Measurements from ENCODE around the gene CGNL1.

Gene CGNL1, protein sequence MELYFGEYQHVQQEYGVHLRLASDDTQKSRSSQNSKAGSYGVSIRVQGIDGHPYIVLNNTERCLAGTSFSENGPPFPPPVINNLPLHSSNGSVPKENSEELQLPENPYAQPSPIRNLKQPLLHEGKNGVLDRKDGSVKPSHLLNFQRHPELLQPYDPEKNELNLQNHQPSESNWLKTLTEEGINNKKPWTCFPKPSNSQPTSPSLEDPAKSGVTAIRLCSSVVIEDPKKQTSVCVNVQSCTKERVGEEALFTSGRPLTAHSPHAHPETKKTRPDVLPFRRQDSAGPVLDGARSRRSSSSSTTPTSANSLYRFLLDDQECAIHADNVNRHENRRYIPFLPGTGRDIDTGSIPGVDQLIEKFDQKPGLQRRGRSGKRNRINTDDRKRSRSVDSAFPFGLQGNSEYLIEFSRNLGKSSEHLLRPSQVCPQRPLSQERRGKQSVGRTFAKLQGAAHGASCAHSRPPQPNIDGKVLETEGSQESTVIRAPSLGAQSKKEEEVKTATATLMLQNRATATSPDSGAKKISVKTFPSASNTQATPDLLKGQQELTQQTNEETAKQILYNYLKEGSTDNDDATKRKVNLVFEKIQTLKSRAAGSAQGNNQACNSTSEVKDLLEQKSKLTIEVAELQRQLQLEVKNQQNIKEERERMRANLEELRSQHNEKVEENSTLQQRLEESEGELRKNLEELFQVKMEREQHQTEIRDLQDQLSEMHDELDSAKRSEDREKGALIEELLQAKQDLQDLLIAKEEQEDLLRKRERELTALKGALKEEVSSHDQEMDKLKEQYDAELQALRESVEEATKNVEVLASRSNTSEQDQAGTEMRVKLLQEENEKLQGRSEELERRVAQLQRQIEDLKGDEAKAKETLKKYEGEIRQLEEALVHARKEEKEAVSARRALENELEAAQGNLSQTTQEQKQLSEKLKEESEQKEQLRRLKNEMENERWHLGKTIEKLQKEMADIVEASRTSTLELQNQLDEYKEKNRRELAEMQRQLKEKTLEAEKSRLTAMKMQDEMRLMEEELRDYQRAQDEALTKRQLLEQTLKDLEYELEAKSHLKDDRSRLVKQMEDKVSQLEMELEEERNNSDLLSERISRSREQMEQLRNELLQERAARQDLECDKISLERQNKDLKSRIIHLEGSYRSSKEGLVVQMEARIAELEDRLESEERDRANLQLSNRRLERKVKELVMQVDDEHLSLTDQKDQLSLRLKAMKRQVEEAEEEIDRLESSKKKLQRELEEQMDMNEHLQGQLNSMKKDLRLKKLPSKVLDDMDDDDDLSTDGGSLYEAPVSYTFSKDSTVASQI

DNA sequence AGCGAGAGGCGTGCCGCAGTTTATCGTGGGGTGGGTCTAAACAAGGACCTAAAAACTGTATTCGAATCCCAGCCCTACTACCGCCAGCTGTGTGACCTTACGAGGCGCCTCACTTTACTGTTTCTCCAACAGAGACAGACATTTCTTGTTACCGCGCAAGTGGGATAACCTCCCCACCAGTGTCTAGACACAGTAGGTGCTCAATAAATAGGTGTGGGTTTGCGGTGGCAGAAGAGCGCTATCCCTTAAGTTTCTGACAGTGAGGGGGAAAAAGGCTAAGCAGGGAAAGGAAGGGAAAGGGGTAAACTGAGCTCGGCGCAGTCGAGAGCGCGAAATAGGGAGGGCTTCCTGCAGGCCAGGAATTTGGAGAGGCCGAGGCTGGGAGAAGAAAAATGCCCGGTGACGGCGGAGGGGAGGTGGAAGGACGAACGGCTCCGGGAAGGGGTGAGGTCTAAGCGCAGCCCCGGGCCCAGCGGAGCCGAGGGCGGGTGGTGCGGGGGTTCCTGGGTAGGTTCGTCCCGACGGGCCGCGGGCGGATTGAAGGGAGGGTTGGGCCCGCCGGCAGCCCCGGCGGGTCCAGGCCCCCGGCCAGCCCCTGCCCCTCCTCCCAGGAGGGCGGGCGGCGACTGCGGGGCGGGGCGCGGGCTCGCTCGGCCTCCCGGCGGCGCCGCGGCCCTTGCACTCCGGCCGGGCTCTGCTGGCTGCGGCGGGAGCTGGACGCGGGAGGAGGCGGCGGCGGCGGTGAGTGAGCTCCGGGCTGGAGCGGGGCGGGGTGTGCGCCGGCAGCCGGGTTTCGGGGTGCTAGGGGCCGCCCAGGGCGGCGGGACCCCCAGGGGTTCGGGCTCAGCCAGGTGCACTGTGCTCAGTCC lies at the start of gene CGNL1:
Gene CGNL1 (plus strand): TSS at position 679 of the 869 bp plus-strand sequence. CDS start 61,495 bp downstream, outside the sequence.
- DNase-seq, result no peak

DNA sequence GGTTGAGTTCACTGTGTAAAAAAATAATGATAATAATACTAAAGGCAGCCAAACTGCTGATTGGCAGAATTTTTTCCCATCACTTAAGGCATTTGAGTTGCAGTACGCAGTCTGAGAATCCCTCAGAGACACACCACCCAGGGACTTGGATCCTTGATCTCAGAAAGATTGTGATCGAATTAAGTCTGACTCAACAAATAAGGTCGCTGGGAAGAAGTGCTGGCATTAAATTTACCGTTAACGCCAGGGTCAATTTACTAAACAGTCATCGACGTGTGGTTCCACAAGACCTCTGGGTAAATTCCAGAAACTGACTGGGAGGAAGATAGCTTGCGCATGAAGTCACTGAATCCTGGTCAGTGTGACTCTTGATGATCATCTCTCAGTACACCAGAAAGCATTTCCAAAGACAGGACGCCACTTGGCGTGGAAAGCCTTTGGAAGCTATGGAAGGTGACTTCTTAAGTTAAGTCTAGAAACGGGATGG lies 48.3 kb upstream of the CGNL1 start:
- DNase-seq, result no peak

DNA sequence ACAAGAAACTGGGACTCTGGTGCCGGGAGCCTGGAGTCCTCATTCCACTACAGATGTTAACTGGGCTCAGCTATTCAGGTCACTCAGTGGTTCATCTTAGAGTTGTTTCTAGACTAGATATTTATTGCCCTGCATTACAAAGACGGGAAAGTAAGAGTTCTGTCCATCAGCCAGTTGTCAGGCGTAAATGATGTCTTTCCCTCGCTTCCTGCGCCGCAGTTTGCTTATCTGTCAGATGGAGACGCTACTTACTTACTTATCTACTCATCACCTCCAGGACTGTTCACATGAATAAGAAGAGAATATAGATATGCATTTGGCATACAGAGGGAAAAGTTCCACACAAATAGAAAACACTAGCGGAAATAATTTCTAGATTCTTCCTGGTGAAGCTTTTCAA lies 47.8 kb upstream of the CGNL1 start:
- DNase-seq, result no peak

DNA sequence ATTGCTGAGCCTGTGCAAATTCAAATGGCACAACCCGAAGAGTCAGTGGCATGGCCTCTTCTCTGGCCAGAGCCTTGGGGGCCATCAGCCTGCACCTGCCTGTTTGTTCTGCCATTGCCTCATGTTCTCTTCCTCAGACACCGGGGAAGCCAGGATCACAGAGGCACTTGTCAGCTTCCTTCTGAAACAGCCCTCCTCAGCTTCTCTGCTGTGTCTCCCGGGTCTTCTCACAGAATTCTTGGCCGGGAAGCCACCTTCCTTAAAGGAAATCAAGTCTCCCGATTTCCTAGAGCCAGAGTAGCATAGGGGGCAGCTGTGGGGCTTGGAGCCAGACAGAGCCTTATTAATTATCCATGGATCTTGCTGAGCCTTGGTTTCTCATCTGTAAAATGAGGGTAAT lies 47.4 kb upstream of the CGNL1 start:
- DNase-seq, result no peak

DNA sequence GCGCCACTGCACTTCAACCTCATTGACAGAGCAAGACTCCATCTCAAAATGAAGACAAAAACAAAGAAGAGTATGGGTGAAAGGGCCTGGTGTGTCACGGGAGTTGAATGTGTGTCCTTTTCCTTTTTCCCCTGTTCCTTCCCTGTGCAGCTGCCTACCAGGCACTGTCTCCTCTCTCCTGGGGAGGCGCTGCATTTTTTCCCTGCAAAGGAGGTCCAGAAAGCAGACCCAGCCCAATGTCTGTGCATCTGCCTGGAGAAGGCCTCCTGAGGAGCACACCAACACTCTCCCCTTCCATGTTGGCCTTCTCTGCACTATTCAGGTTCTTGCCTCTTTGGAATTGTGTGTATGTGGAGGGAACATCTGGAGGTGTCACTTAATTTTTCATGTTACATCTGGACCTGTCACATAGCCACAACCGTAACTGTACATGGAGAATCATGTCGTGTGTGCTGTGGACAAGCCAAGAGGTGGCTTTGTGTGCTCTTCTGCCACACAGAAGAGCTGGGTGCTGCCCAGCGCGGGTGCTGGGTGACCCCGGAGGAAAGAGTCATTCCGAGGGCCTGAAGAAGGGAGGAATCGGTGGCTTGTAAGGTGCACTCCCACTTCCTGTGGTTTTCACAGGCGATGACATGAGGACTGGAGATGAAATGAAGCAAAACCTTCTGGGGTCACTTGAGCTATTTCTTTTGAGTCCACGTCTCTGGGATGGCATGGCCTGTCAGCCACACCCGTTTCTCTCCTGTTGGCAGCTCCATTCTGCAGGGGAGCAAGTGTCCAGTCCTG lies 46.5 kb upstream of the CGNL1 start:
- no peak for DNase-seq

DNA sequence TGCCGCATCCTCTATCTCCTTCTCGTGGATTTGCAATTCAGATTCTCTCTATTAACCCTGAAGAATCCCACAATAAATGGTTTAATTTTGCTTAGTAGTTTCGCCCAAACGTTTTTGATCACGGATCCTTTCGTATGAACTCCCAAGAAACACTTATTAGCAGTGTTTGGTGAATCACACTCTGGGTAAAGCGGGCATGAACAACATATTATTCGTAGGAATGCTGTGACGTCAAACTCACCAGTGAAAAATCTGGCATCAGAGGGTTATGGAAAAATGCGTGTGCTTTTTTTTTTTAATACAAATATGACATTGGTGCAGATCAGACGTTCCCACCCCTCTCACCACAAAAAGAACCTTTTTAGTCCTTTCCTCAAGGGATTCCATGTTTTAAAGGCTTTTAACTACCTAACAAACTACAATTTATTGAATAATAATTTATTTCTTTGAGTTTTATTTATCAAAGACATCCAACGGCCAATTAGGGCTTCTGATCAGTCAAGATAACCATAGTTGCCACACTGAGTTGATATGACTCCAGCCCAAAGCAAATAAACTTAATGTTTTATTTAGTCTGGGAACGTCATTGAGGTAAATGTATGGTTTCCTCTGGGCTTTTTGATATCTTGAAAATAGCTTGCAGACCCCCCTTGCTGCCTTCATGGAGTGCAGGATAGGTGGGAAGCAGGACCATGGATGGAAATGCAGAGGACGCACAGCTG lies 45.5 kb upstream of the CGNL1 start:
- DNase-seq, result no peak

DNA sequence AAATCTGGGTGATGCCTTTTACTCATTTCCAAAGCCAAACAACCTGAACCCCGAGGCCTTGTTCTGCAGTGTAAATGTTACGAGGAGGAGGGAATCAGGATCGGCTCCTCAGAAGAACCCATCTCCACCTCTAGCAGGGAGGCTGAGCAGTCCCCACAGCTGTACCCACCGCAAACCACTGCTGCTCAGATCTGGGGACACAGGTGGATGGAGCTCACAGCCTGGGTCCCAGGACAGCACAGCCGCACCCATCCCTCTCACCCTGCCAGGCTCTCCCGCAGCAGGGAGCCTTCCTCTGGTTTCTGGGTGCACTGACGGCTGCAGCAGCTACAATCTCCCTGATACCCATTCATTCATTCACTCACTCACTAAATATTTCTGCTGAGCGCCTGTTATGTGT lies 44.0 kb upstream of the CGNL1 start:
- DNase-seq, result no peak

DNA sequence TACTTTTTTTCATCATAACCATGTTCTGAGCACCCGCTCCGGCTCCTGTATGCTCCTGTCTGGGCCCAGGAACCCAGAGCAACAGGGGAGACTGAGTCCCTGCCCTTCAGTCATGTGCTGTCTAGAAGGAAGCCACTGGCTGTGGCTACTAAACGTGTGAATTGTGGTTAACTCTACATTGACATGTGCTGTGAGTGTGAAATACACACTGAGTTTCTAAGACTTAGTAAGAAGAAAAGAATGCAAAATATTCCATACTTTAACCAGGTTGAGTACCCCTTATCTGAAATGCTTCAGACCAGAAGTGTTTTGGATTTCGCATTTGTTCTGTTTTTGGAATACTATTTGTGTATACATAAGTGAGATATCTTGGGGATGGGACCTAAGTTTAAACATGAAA lies 42.8 kb upstream of the CGNL1 start:
- DNase-seq, result no peak

DNA sequence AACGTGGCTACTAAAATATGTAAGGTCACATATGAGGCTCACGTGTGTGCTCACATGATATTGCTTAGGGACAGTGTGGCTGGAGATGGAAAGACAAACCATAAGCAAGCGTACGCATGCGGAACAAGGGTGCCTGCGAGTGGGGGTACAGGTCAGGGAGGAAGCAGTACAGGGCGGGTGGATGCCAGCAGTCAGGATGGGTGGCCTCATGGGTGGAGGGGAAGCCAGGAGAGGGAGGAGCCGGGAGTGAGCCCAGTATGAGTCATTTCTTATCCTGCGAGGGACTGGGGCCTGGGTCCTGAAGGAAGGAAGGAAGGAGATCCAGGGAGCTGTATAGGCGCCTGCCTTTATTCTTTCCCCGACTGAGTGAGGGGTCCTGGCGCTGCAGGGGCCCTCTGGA lies 42.0 kb upstream of the CGNL1 start:
- no peak for DNase-seq

DNA sequence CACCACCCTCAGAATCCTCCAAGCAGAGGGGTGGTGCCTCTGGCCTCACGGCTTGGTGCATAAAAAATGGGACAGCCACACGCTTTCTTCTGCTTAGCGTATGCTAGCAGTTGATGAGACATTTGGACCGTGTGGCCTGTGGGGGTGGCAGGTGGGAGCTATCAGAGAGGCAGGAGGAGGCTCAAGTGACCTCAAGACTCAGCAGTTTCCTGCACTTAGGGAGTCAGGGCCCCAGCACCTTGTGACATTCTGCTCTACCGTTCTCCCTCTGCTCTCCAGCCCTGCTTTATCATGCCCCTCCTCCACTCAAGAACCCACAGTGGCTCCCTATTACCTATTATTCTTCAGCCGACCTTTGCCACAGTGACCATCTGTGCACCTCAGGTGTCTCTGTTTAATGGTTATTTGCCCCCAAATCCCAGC lies 41.0 kb upstream of the CGNL1 start:
- DNase-seq, result no peak

DNA sequence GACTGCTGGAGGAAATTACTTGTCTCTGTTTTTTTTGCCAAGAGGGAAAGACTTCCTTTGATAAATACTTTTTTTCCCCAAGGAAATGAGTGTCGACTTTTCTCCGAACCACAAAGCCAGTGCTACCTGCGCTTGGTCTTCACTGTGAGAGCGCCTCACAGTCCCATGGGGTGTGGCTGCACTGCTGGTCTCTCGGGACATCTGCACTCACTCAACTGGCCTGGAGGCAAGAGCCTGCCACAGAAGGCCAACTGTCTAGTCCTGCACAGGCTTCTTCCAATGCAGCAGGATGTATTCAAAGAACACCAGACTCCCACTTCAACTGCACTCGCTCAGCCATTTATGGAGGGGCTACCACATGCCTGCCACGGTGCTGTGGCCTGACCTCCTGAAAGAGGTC lies 40.6 kb upstream of the CGNL1 start:
- DNase-seq, result no peak

DNA sequence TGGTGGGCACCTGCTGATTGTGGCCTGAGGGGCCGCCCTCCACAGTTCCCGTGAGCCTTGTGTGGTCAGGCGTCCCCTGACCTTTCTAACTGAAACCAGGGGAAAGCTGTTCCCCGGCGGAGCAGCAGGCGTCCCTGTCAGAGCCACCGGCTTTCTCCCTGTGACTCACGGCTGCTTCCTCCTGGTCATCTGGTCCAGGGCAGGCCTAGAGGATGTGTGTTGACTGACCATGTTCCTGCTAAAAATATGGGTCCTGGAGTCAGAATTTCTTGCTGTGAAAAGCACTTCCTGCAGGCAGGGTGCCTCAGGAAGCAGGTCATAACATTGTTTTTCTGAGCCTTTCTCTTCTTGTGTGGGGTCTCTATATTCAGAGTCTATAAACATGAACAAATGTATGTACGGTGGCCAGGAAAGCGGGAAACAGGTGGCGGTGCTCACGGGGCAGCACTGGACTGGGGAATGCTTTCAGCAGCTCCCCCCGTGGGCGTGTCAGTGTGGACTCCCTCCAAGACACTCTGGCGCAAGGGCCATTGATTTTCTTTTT lies 38.4 kb upstream of the CGNL1 start:
- DNase-seq, result no peak

DNA sequence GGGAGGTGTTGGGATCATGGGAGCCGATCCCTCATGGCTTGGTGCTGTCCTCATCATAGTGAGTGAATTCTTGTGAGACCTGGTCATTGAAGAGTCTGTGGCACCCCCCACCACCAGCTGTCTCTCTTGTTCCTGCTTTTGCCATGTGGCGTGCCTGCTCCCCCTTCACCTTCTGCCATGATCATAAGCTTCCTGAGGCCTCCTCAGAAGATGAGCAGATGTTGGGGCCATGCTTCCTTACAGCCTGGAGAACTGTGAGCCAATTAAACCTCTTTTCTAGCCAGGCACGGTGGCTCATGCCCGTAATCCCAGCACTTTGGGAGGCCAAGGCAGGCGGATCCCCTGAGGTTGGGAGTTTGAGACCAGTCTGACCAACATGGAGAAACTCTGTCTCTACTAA lies 37.0 kb upstream of the CGNL1 start:
- DNase-seq, result no peak

DNA sequence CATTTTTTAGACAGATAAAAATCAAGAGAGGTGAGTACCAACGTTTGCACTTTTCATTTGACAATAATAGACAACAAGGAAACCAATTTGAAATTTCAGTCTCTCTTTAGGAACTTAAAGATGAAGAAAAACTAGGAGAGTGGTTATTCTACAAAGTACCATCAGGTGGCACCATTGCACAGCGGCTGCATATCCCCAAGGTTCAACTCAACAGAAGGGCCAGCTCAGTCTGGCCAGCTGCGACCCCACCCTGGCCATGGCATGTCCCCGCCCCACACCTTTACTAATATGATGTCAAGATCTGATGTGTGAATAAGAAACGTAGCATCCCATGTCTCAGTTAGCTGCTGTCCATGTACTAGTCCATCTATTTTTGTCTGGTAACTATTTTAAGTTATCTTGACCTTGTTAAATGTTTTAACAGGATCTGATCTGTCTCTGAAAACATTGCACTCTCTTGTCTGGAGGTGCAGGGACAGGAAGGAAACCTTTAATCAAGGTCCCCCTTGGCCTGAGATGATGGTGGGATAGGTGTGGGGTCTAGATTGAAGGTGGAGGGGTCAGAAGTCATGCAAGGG lies 35.5 kb upstream of the CGNL1 start:
- peak; percentile 79 for DNase-seq

DNA sequence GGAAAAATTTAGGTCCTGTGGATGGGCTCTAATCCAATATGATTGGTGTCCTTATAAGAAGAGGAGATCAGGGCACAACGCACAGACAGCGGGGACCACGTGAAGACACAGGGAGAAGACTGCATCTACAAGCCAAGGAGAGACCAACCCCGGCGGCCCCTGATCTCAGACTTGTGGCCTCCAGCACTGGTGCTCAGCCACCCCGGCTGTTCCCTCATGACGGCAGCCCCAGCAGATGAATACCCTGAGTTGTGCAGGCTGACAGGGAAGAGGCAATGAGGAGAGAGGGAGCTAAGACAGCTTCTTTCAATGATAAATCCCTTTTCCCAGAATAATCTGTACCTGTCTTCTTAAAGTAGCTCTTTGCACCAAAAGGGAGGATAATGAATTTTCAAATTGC lies 33.3 kb upstream of the CGNL1 start:
- no peak for DNase-seq

DNA sequence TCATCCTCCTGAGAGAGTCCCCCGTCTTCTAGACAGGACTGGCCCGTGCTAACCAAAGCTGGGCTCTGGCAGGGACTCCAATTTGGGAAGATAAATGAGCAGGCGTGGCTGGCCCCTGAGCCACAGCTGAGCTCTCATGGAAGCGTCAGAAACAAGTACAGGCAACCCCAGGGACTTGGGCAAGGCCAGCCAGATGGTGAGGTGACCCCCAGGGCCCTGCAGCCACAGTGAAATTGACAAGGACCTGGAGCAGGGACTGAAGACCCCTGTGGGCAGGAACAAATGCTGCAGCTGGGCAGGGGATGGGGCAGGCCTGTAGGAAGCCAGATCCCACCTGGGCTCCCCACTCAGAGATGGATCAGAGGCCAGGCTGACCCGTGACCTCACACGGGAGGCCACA lies 32.8 kb upstream of the CGNL1 start:
- no peak for DNase-seq

DNA sequence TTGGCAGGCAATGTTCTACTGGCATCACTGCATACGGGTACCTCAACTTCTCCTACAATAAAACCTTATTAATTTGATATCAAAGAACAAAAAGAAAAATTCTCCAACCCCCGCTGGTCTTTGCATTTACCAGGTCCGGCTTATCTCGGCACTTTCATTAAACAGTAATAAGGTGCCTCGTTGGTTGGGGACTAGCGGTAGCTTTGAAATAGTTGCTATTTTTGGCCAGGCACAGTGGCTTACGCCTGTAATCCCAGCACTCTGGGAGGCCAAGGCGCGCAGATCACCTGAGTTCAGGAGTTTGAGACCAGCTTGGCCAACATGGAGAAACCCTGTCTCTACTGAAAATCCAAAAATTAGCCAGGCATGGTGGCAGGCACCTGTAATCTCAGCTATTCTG lies 32.0 kb upstream of the CGNL1 start:
- DNase-seq, result no peak

DNA sequence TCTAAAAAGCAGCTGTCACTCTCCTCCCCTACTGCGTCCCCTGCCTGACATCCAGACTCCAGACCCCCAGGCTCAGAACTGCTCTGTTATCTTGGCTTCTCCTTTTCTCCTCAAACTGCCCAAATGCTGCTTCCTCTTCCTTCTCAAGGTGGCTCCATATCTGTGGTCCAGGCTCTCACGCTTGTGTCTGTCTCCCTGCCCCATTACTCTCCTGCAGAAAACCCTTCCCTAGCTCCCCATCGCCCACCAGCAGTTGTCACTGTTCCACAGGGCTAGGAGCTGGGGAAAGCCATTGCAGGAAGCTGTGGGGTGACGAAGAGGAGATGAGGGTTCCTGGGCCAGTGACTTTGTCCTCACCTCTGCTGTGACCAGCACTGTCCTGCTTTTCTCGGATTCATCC lies 30.7 kb upstream of the CGNL1 start:
- DNase-seq, result peak; percentile 63

DNA sequence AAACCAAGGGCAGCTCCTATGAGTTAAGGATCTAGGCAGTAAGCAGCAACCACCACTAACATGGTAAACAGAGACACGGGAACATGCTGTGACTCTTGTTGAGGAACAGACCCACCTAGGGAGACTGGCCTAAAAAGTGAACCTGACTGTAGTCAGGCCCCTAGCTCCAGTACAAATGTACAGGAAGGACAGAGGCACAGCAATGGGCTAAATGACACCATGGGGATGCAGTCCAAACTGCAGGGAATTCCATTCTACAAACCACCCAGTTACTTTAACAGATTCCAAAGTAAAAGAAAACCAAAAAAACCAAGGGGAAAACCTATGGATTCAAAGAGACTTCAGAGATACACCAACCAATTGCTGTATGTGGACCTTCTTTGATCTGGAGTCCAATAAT lies 28.2 kb upstream of the CGNL1 start:
- no peak for DNase-seq
